Small intestine (tissue), 7 donors: Measurements from ENCODE around the gene WDR72. TPM values are rescaled to one million over a fixed set of nuclear protein-coding genes. Genes with fewer than 3 reads are reported as not detected.

Experiments used
- DNase-seq, 2 donors: peaks; one replicate each; pipeline versions ENCODE4 v3.0.0 to v3.0.0-alpha.2; 2013
- FAIRE-seq: peaks from 2 replicates; lab custom pipeline; 2012; peaks lifted over from hg19 to GRCh38; lab: Jason Lieb, UNC
- H3K27ac ChIP-seq, 3 donors: one replicate each; pipeline ENCODE4 v1.5.1; 2013; ENCODE audit warnings: low read length in 2 of 3, mild to moderate bottlenecking in 2 of 3, control low read depth in 1 of 3, inconsistent platforms in 1 of 3, low read depth in 1 of 3, moderate library complexity in 1 of 3
- H3K27me3 ChIP-seq, 3 donors: one replicate each; pipeline ENCODE4 v1.6.1; 2013; ENCODE audit warnings: low read length in 3 of 3, inconsistent platforms in 1 of 3; ENCODE audit not compliant: control insufficient read depth in 3 of 3, insufficient read depth in 3 of 3
- H3K36me3 ChIP-seq, 3 donors: one replicate each; pipeline ENCODE4 v1.6.1; 2013; ENCODE audit warnings: low read length in 3 of 3, inconsistent platforms in 1 of 3, low read depth in 1 of 3, mild to moderate bottlenecking in 1 of 3, moderate library complexity in 1 of 3; ENCODE audit not compliant: control insufficient read depth in 3 of 3, insufficient read depth in 2 of 3
- H3K4me1 ChIP-seq, 3 donors: one replicate each; pipeline ENCODE4 v1.6.1; 2013; ENCODE audit warnings: low read length in 2 of 3, inconsistent platforms in 1 of 3, low read depth in 1 of 3, mild to moderate bottlenecking in 1 of 3, moderate library complexity in 1 of 3; ENCODE audit not compliant: control insufficient read depth in 3 of 3, insufficient read depth in 2 of 3
- H3K4me3 ChIP-seq, 3 donors: one replicate each; pipeline ENCODE4 v1.5.1; 2013; ENCODE audit warnings: low read length in 3 of 3, control low read depth in 1 of 3, inconsistent platforms in 1 of 3, low read depth in 1 of 3, mild to moderate bottlenecking in 1 of 3, moderate library complexity in 1 of 3
- H3K9me3 ChIP-seq, 2 donors: one replicate each; pipeline ENCODE4 v1.6.1; 2013; ENCODE audit warnings: low read depth in 1 of 2, low read length in 1 of 2; ENCODE audit not compliant: control insufficient read depth in 2 of 2, insufficient read depth in 1 of 2
- WGBS, 3 donors: extraction: QIAGEN DNeasy Blood & Tissue Kit; methylation state at CpG; one replicate each; pipeline ENCODE4 v1.1.7; 2013; 5-methylcytosine and 5-hydroxymethylcytosine counted together
- polyA plus RNA-seq, 4 donors: library from polyadenylated mRNA; stranded (reverse) in 3 of 4; unstranded in 1 of 4; fragments of 200-250 nt in 3 of 4; fragments of 120-200 nt in 1 of 4; gene quantifications; one replicate each; pipeline versions ENCODE4 v1.2.1 to v1.2.3, GENCODE V29; 2013
- donor health status: healthy with polysubstance abuse.
- donor health status: control.
- donor health status: control.
- donor health status: Bipolar disorder and iron deficiency.
- donor health status: healthy.

The WDR72 gene
- polyA plus RNA-seq, 4 donors: 0.12 to 1.6 (median 0.63) TPM

DNA sequence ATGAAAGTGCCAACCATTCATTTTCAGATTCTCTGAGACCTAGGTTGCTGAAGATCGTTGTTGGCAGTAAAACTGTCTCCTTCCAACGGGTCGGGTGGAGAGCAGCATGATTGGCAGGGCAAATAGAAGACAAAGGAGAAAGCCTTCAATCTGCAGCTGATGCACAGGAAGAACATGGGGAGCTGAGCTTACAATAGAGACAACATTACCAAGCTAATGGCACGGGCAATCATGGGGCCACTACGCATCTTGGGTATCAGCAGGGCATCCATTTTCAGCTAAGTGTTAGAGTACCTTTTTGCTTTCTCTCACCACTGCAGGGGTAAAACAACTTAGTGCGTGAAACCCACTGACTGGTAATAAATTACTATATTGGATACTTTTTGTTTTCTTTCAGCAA is 114.8 kb downstream of the WDR72 start:
- WGBS, 3 donors: 74 to 80% (median 75%) methylated on average over 6 of the region's 6 CpGs
- Histone ChIP-seq H3K36me3 (no peaks in the 10 kb centered on the region), H3K4me1 (no peaks in the 10 kb centered on the region), H3K4me3 (no peak overlapping the region), H3K27ac (no peak overlapping the region), H3K9me3 (no peaks in the 10 kb centered on the region), H3K27me3 (no peaks in the 10 kb centered on the region)
- FAIRE-seq (no peak), DNase-seq (no peak)

DNA sequence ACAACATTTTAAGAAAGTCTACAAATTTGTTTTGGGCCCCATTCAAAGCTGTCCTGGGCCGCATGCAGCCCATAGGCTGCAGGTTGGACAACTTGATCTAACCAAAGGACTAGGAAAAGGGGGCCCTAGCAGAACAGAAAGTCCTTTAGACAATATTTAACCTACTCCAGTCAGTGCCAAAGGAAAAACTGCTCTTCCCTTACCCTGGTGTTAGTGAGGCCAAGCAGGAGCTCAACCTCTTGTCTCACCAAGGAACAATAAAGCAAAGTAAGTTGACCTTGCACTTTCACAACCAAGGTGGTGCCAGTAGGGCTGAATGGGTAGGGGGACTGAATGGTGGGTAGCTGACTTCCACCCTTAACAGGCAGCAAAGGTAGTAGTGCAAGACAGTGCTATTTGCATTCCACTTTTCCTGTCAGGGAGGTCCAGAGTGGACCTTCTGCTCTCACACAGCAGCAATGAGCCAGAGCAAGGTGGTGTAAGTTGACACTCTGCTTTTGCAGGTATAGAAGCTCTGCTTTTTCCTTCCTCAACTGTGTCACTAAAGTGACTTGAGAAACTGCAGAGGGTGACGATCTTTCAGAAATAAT is 124.9 kb downstream of the WDR72 start:
- FAIRE-seq (no peak), DNase-seq (peak in 1 of 2 donors; percentile 12)
- Histone ChIP-seq H3K4me3 (no peak overlapping the region), H3K4me1 (no peaks in the 10 kb centered on the region), H3K27ac (no peak overlapping the region), H3K36me3 (no peaks in the 10 kb centered on the region), H3K27me3 (no peaks in the 10 kb centered on the region), H3K9me3 (peaks cover 0 to 11% of the 10 kb centered on the region in 2 donors)
- WGBS, 3 donors: 83 to 91% (median 91%) methylated on average over 2 of the region's 2 CpGs

GRCh38 chr15:53627279-53627678 is 132.2 kb downstream of the WDR72 start:
- DNase-seq (no peak), FAIRE-seq (no peak)
- Histone ChIP-seq H3K9me3 (peaks cover 0 to 6% of the 10 kb centered on the region in 2 donors), H3K4me1 (no peaks in the 10 kb centered on the region), H3K27me3 (no peaks in the 10 kb centered on the region), H3K27ac (no peak overlapping the region), H3K36me3 (no peaks in the 10 kb centered on the region), H3K4me3 (no peak overlapping the region)
- WGBS, 3 donors: 60 to 73% (median 70%) methylated on average over 3 of the region's 3 CpGs

GRCh38 chr15:53625962-53626845 is 133.3 kb downstream of the WDR72 start:
- Histone ChIP-seq H3K4me1 (no peaks in the 10 kb centered on the region), H3K9me3 (no peaks in the 10 kb centered on the region), H3K4me3 (no peak overlapping the region), H3K27ac (no peak overlapping the region), H3K27me3 (no peaks in the 10 kb centered on the region), H3K36me3 (no peaks in the 10 kb centered on the region)
- FAIRE-seq (no peak), DNase-seq (no peak)
- WGBS, 3 donors: 90 to 94% (median 92%) methylated on average over 22 of the region's 22 CpGs

DNA sequence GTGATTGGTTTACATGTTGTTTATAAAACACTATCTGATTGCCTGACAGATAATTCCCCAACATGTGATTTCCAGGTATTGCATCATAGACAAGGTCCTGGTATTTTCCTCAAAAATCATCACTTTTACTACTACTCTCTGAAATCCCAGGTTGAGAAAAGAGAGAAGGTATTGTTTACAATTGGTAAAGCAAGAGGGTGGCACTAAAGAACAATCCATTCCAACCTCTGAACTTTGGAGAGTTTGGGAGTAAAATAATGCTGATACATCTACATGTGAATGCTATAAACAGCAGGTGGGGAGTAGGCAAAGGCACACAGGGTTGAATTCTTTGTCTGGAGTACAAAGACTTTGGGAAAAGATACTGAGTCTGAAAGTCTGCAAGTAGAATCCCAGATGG is 134.2 kb downstream of the WDR72 start:
- no peaks in the 10 kb centered on the region for H3K27me3 ChIP-seq
- no peak overlapping the region for H3K4me3 ChIP-seq
- no peak for DNase-seq
- no peaks in the 10 kb centered on the region for H3K36me3 ChIP-seq
- H3K27ac ChIP-seq: no peak overlapping the region
- FAIRE-seq: no peak
- no peaks in the 10 kb centered on the region for H3K9me3 ChIP-seq
- no peaks in the 10 kb centered on the region for H3K4me1 ChIP-seq

- DNase-seq: no peak
- 44 to 82% (median 65%) methylated on average over 2 of the region's 2 CpGs for WGBS, 3 donors
- Histone ChIP-seq H3K9me3 (no peaks in the 10 kb centered on the region), H3K27ac (no peak overlapping the region), H3K4me3 (no peak overlapping the region), H3K36me3 (no peaks in the 10 kb centered on the region), H3K27me3 (no peaks in the 10 kb centered on the region), H3K4me1 (no peaks in the 10 kb centered on the region)
- FAIRE-seq: no peak
These were observed 141.0 kb downstream of the WDR72 start for GRCh38 chr15:53618461-53618860.

DNA sequence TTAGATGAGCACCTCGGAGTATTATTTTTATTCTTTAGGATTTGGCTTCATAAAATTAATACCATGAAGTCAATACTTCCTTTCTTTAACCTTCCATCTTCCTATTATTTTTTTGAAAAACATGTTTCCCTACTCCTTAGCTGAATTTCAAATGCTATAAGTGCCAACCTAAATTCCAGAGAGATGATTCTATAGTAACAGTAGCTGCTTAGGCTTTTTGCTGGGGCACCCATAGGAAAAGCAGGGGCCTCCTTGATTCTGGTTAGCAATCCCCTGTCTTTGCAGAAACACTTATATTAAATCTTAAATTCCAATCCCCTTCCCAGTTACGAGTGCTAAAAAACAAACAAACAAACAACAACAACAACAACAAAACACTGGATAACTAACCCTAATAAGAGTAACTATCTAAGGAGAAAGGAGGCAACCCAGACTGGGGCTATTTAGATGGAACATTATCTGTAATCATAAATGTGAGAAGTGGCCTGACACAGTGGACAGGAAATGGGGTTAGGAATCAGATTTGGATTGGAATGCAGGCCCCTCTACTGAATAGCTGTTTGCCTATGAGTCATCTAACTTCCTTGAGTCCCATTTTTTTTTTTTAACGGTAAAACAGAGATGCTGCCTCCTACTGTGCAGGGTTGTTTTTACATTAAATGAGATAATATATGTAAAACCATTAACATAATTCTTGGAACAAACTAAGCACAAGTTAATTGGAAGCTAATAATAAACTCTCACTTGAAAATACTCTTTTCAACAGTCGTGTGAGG is 148.1 kb downstream of the WDR72 start:
- FAIRE-seq (no peak), DNase-seq (no peak)
- Histone ChIP-seq H3K27ac (no peak overlapping the region), H3K27me3 (no peaks in the 10 kb centered on the region), H3K4me3 (no peak overlapping the region), H3K36me3 (no peaks in the 10 kb centered on the region), H3K4me1 (no peaks in the 10 kb centered on the region), H3K9me3 (no peaks in the 10 kb centered on the region)
- WGBS, 3 donors: 72 to 81% (median 77%) methylated on average over 4 of the region's 4 CpGs

DNA sequence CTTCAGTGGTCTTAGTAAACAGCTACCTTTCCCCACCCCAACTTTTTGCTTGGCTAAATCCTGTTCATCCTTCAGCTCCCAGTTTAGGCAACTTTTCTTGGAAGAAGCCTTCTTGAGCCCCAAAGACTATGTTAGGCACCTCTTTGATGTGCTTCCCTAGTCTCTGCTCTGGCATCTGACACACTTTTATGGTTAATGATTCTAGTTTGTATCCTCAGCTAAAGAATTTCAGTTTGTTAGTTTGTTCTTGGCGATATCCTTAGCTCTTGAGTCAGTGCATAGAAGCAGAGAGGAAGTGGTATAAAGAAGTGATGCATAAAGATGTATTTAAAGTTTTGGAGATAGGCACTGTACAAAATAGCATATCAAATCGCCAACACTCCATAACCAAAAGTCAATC is 168.4 kb downstream of the WDR72 start:
- Histone ChIP-seq H3K4me1 (no peaks in the 10 kb centered on the region), H3K4me3 (no peak overlapping the region), H3K9me3 (no peaks in the 10 kb centered on the region), H3K36me3 (no peaks in the 10 kb centered on the region), H3K27ac (no peak overlapping the region), H3K27me3 (no peaks in the 10 kb centered on the region)
- WGBS, 3 donors: 85 to 95% (median 86%) methylated on average over 2 of the region's 2 CpGs
- no peak for DNase-seq
- FAIRE-seq: no peak
